CD4-positive, alpha-beta memory T cell (primary cell): ENCODE data around the gene EFNA5. TPM values are rescaled to one million over a fixed set of nuclear protein-coding genes. Genes with fewer than 3 reads are reported as not detected.

Experiments used
- CTCF ChIA-PET: fragments of 350-600 bp; sonication (Branson Sonifier 250); formaldehyde crosslinking; loops from one replicate; lab custom pipeline; 2021; ENCODE audit warnings: inconsistent platforms; ENCODE audit not compliant: partially characterized antibody; lab: Charles Lee
- POLR2A ChIA-PET: fragments of 350-600 bp; sonication (Branson Sonifier 250); formaldehyde crosslinking; loops from one replicate; lab custom pipeline; 2021; ENCODE audit not compliant: partially characterized antibody; lab: Charles Lee
- DNase-seq, 5 donors: peaks; one replicate each; pipeline versions ENCODE4 v3.0.0 to v3.0.0-alpha.2; 2020 to 2022; ENCODE audit warnings: mixed read lengths in 1 of 5
- H3K27ac ChIP-seq: one replicate; pipeline ENCODE4 v1.7.0; 2013; ENCODE audit warnings: low read depth, low read length
- H3K27me3 ChIP-seq: 2 replicates; pipeline ENCODE4 v1.7.0; 2013; ENCODE audit warnings: mild to moderate bottlenecking, low read length, moderate library complexity; ENCODE audit not compliant: insufficient read depth
- H3K36me3 ChIP-seq: 2 replicates; pipeline ENCODE4 v1.7.0; 2013; ENCODE audit warnings: mild to moderate bottlenecking, low read length, moderate library complexity; ENCODE audit not compliant: insufficient read depth
- H3K4me1 ChIP-seq: 2 replicates; pipeline ENCODE4 v1.7.0; 2013; ENCODE audit warnings: mild to moderate bottlenecking, low read length, moderate library complexity; ENCODE audit not compliant: insufficient read depth
- H3K4me3 ChIP-seq, 2 donors: one replicate each; pipeline ENCODE4 v1.7.0; 2013; ENCODE audit warnings: low read length in 2 of 2, mild to moderate bottlenecking in 1 of 2
- H3K9me3 ChIP-seq, 2 donors: one replicate each; pipeline ENCODE4 v1.7.0; 2013; ENCODE audit warnings: low read length in 2 of 2, control low read depth in 1 of 2; ENCODE audit not compliant: control insufficient read depth in 1 of 2
- H3K27ac Mint-ChIP-seq, 7 donors: one replicate each; pipeline ENCODE4 v1.8.0; 2020 to 2021; ENCODE audit warnings: mixed read lengths in 7 of 7, mild to moderate bottlenecking in 6 of 7, inconsistent platforms in 3 of 7, moderate library complexity in 3 of 7
- H3K27me3 Mint-ChIP-seq, 2 donors: one replicate each; pipeline ENCODE4 v1.8.0; 2020 to 2021; ENCODE audit warnings: mixed read lengths in 2 of 2
- H3K36me3 Mint-ChIP-seq, 2 donors: one replicate each; pipeline ENCODE4 v1.8.0; 2020 to 2021; ENCODE audit warnings: mixed read lengths in 2 of 2, inconsistent platforms in 1 of 2, mild to moderate bottlenecking in 1 of 2
- H3K4me1 Mint-ChIP-seq, 4 donors: one replicate each; pipeline ENCODE4 v1.8.0; 2020 to 2021; ENCODE audit warnings: mixed read lengths in 4 of 4, mild to moderate bottlenecking in 1 of 4
- H3K4me3 Mint-ChIP-seq, 8 donors: one replicate each; pipeline ENCODE4 v1.8.0; 2020 to 2021; ENCODE audit warnings: mixed read lengths in 8 of 8, mild to moderate bottlenecking in 7 of 8, moderate library complexity in 6 of 8, inconsistent platforms in 3 of 8
- H3K9me3 Mint-ChIP-seq, 8 donors: one replicate each; pipeline ENCODE4 v1.8.0; 2020 to 2021; ENCODE audit warnings: mixed read lengths in 8 of 8, mild to moderate bottlenecking in 5 of 8, inconsistent platforms in 3 of 8, moderate library complexity in 1 of 8
- intact Hi-C: fragments of 100-400 bp; cut with micrococcal nuclease; formaldehyde crosslinking; loops from one replicate; pipeline ENCODE4 v1.15.1; 2023
- polyA plus RNA-seq, 2 donors: library from polyadenylated mRNA; unstranded; fragments of 300-500 nt; fragmentation: Illumina TruSeq; gene quantifications; one replicate each; pipeline ENCODE4 v1.2.3, GENCODE V29; 2021
- total RNA-seq, 2 experiments: library from RNA; stranded (reverse); gene quantifications; one replicate each; pipeline ENCODE4 v1.2.3, GENCODE V29; 2021

Gene EFNA5
- not detected for total RNA-seq
- not detected for polyA plus RNA-seq

DNA sequence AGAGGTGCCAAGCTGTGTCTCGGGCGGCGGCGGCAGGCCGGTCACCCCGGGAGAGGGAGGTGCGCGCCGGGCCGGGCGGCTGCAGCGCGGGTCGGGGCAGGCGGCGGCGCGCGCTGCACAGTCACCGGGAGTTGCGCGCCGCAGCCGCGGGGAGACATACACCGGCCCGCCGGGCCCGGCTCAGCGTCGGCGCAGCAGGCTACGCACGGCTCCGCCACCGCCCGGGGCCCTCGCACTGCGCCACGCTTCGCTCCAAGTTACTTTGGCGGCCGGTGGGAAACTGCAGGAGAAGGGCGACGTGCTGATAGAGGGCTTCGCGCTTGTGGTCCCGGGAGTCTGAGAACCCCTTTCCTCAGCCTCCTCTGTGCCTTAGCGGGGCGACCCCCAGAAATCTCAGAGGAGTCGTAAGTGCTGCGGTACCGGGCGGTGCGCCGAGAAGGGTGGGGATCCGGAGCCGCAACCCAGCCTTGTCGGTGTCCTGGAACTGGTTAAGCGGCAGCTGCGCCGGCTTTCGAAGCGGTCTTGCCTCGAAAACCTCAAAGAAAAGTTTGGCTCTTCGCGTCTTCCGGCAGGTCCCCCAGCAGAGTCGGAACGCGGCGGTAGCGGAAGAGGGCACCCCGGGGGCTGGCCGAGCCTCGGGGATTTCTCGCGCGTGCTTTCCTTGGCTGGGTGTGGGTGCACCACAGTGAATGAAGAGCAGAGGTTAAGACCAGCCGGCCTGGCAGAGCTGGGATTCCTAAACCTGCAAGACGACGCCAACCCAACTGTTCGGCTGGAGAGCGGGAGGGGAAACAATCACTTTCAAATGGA lies at the start of gene EFNA5:
EFNA5 (minus strand) TSS at position 6 of the 810 bp plus-strand sequence.
- Mint-ChIP-seq H3K4me3 (peak within 1 kb of the TSS; percentile 71 to 88 (median 84)), H3K27me3 (peaks cover 50 to 53% of the 10 kb centered on the region in 2 donors), H3K9me3 (no peaks in the 10 kb centered on the region), H3K4me1 (peaks cover 14 to 38% (median 30%) of the 10 kb centered on the region in 4 donors), H3K27ac (no peak within 1 kb of the TSS), H3K36me3 (no peaks in the 10 kb centered on the region)
- Histone ChIP-seq H3K27ac (no peak within 1 kb of the TSS), H3K4me1 (peaks cover 28% of the 10 kb centered on the region), H3K4me3 (peak within 1 kb of the TSS in 1 of 2 donors; percentile 31), H3K36me3 (no peaks in the 10 kb centered on the region), H3K9me3 (no peaks in the 10 kb centered on the region), H3K27me3 (peaks cover 24% of the 10 kb centered on the region)
- ChIA-PET POLR2A (no interaction called here), CTCF (no interaction called here)
- DNase-seq = no peak
- intact Hi-C loops = no loop called here

DNA sequence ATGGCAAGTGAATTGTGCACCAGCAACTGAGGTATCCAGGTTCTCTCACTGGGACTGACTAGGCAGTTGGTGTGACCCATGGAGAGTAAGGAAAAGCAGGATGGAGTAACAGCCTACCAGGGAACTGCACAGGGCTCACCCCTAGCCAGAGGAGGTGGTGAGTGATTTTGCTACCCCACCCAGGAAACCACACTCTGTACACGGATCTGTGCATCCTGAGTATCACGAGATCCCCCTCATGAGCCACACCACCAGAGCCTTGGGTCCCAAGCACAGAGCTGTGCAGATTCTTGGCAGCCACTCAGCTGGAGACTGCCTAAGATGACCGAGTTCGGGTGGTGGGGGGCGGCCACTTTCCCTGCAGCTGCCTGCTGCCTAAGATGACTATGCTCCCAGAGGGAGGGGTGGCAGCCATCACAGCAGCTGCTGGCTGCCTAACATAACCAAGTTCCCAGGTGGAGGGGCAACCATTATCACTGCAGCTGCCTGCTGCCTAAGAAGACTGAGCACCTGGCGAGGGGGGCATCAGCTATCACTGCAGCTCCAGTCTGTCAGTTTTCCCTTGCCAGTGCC lies 48.4 kb upstream of the EFNA5 start:
- no peak overlapping the region for H3K4me3 ChIP-seq
- intact Hi-C loops = no loop called here
- H3K27me3 ChIP-seq = no peaks in the 10 kb centered on the region
- DNase-seq = no peak
- no peaks in the 10 kb centered on the region for H3K9me3 ChIP-seq
- H3K4me1 Mint-ChIP-seq = no peaks in the 10 kb centered on the region
- H3K4me1 ChIP-seq = no peaks in the 10 kb centered on the region
- H3K36me3 ChIP-seq = no peaks in the 10 kb centered on the region
- no peaks in the 10 kb centered on the region for H3K36me3 Mint-ChIP-seq
- H3K9me3 Mint-ChIP-seq = peaks cover 10 to 37% (median 26%) of the 10 kb centered on the region in 8 donors
- H3K27ac ChIP-seq = no peak overlapping the region
- CTCF ChIA-PET = no interaction called here
- H3K4me3 Mint-ChIP-seq = no peak overlapping the region
- peaks cover 1 to 2% of the 10 kb centered on the region in 2 donors for H3K27me3 Mint-ChIP-seq
- POLR2A ChIA-PET = no interaction called here
- H3K27ac Mint-ChIP-seq = no peak overlapping the region

DNA sequence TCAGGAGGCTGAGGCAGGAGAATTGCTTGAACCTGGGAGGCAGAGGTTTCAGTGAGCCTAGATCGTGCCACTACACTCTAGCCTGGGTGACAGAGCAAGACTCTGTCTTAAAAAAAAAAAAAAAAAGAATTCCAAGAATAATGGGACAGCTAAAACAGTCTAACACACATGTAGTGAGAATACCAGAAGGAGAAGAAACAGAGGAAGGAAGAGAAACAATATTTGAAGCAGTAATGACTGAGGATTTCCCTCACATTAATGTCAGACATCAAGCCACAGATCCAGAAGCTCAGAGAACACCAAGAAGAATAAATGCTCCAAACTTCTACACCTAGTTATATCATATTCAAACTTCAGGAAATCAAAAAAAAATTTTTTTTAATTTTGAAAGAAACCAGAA lies 47.1 kb upstream of the EFNA5 start:
- no peak for DNase-seq
- Histone ChIP-seq H3K4me1 (no peaks in the 10 kb centered on the region), H3K4me3 (no peak overlapping the region), H3K27me3 (no peaks in the 10 kb centered on the region), H3K9me3 (no peaks in the 10 kb centered on the region), H3K36me3 (no peaks in the 10 kb centered on the region), H3K27ac (no peak overlapping the region)
- Mint-ChIP-seq H3K27me3 (peaks cover 1 to 2% of the 10 kb centered on the region in 2 donors), H3K4me3 (no peak overlapping the region), H3K9me3 (peaks cover 7 to 35% (median 24%) of the 10 kb centered on the region in 8 donors), H3K36me3 (no peaks in the 10 kb centered on the region), H3K4me1 (no peaks in the 10 kb centered on the region), H3K27ac (no peak overlapping the region)
- intact Hi-C loops = no loop called here
- CTCF ChIA-PET = no interaction called here
- POLR2A ChIA-PET = no interaction called here

DNA sequence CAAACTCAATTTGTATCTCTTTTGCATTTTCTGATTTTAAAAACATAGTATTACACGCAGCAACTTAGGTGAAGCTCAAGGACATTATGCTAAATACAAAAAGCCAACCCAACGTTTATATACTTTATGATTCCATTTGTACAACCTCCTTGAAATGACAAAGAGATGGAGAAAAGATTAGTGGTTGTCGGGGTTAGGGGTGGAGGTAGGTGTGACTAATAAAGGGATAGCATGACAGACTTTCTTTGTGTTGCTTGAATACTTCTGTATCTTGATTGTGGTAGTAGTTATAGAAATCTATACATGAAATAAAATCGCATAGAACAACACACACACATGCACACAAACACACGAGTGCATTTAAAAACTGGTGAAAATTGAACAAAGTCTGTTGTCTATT lies 42.5 kb upstream of the EFNA5 start:
- Mint-ChIP-seq H3K4me1 (no peaks in the 10 kb centered on the region), H3K9me3 (peaks cover 0 to 7% (median 3%) of the 10 kb centered on the region in 8 donors), H3K4me3 (no peak overlapping the region), H3K27me3 (peaks cover 1 to 2% of the 10 kb centered on the region in 2 donors), H3K36me3 (no peaks in the 10 kb centered on the region), H3K27ac (no peak overlapping the region)
- Histone ChIP-seq H3K4me1 (no peaks in the 10 kb centered on the region), H3K27me3 (no peaks in the 10 kb centered on the region), H3K4me3 (no peak overlapping the region), H3K27ac (no peak overlapping the region), H3K9me3 (no peaks in the 10 kb centered on the region), H3K36me3 (no peaks in the 10 kb centered on the region)
- DNase-seq = no peak
- ChIA-PET POLR2A (no interaction called here), CTCF (no interaction called here)
- intact Hi-C loops = no loop called here

DNA sequence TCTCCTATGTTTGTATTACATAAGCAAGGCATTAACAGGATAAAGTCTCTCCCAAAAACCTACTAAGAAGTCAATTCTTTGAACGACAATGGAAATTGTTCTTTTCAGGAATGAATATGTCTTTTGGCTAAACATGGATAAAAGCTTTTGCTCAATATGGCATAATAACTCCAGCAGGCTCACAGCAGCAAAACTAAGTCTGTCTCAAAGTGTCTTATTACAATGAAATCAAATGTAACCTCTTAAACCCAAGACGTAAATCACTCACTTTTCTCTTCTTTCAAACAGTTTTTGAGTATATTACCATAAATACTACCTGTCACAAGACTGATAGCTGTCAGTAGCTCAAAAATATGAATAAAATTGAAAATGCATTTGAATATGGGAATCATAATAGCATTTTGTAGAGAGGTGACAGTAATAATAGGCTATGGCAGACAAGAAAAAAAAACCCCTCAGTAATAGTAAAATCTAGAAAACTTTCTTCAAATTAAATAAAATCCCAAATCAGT lies 41.7 kb upstream of the EFNA5 start:
- Mint-ChIP-seq H3K27me3 (peaks cover 1 to 2% of the 10 kb centered on the region in 2 donors), H3K4me3 (no peak overlapping the region), H3K9me3 (peaks cover 0 to 7% (median 4%) of the 10 kb centered on the region in 8 donors), H3K27ac (no peak overlapping the region), H3K4me1 (no peaks in the 10 kb centered on the region), H3K36me3 (no peaks in the 10 kb centered on the region)
- POLR2A ChIA-PET = no interaction called here
- CTCF ChIA-PET = no interaction called here
- Histone ChIP-seq H3K27me3 (no peaks in the 10 kb centered on the region), H3K9me3 (no peaks in the 10 kb centered on the region), H3K4me1 (no peaks in the 10 kb centered on the region), H3K27ac (no peak overlapping the region), H3K36me3 (no peaks in the 10 kb centered on the region), H3K4me3 (no peak overlapping the region)
- DNase-seq = no peak
- intact Hi-C loops = no loop called here

DNA sequence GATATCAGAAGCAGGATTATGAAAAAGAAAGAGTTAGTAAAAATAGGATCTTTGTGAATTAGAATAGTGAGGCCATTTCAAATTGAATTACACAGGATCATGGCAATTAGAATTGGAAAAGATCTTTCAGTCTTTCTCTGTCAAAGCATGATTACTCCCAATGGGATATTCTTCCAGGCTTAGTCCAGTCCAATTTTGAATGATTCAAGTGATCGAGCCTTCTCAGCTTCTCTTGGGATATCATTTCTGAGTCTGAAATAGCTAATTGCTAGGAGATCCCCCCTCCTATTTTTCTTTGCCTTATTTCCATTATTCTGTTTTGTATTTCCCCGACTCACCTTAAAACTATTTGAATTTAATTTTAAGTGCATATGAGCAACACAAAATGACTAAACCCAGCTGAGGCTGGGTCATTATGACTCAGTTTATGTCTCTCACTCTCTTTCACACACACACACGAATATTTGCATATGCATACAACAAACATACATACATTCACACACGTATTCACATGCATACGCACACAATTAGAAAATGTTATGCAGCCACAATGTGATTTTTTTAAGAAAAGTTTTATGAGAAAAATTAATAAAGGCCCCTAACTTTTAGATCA lies 34.8 kb upstream of the EFNA5 start:
- peaks cover 0 to 6% (median 4%) of the 10 kb centered on the region in 8 donors for H3K9me3 Mint-ChIP-seq
- no peak overlapping the region for H3K4me3 Mint-ChIP-seq
- H3K27ac Mint-ChIP-seq = no peak overlapping the region
- peaks cover 7 to 8% of the 10 kb centered on the region in 2 donors for H3K27me3 Mint-ChIP-seq
- Histone ChIP-seq H3K27me3 (no peaks in the 10 kb centered on the region), H3K4me3 (no peak overlapping the region), H3K4me1 (no peaks in the 10 kb centered on the region), H3K9me3 (no peaks in the 10 kb centered on the region), H3K36me3 (no peaks in the 10 kb centered on the region), H3K27ac (no peak overlapping the region)
- ChIA-PET POLR2A (no interaction called here), CTCF (interaction anchor here (0.6 kb wide), 1 partner anchor 46 kb away, joined by 3 read pairs; no protein-coding TSS in a partner anchor)
- H3K4me1 Mint-ChIP-seq = no peaks in the 10 kb centered on the region
- no peak for DNase-seq
- no peaks in the 10 kb centered on the region for H3K36me3 Mint-ChIP-seq
- intact Hi-C loops = no loop called here
